Activated T-helper 1 cell treated with anti-CD3 and anti-CD28 coated beads, Interleukin-12 subunit alpha, Interleukin-12 subunit beta, Interleukin-2, Interleukin-4 antibody, amounts not matched to agents 30 ng/mL and 10 ng/mL and 1 ng/mL, durations not matched to agents 14 hours and 24 hours and 36 hours (primary cell): Measurements from ENCODE around the gene IGF1R. TPM values are rescaled to one million over a fixed set of nuclear protein-coding genes. Genes with fewer than 3 reads are reported as not detected.

Source experiments
- DNase-seq: peaks from one replicate; pipeline ENCODE4 v3.0.0; 2021; ENCODE audit warnings: low spot score
- H3K27ac Mint-ChIP-seq: one replicate; pipeline ENCODE4 v1.8.0; 2021; ENCODE audit warnings: mild to moderate bottlenecking, mixed read lengths
- H3K27me3 Mint-ChIP-seq: one replicate; pipeline ENCODE4 v1.8.0; 2022; ENCODE audit warnings: mild to moderate bottlenecking, moderate library complexity, mixed read lengths; ENCODE audit not compliant: insufficient read depth
- H3K36me3 Mint-ChIP-seq: one replicate; pipeline ENCODE4 v1.8.0; 2021; ENCODE audit warnings: low read depth, mixed read lengths
- H3K4me1 Mint-ChIP-seq: one replicate; pipeline ENCODE4 v1.8.0; 2021; ENCODE audit warnings: low read depth, mixed read lengths
- H3K4me3 Mint-ChIP-seq: one replicate; pipeline ENCODE4 v1.8.0; 2021; ENCODE audit warnings: mild to moderate bottlenecking, moderate library complexity, mixed read lengths
- H3K9me3 Mint-ChIP-seq: one replicate; pipeline ENCODE4 v1.8.0; 2021; ENCODE audit warnings: mixed read lengths
- intact Hi-C: fragments of 100-400 bp; cut with micrococcal nuclease; formaldehyde crosslinking; loops from one replicate; pipeline ENCODE4 v1.15.1; 2024
- total RNA-seq: library from RNA; stranded (reverse); gene quantifications from 2 replicates; pipeline ENCODE4 v1.2.3, GENCODE V29; 2022

IGF1R gene
- total RNA-seq, 1 donor from 2014 or later: 38.7 TPM

DNA sequence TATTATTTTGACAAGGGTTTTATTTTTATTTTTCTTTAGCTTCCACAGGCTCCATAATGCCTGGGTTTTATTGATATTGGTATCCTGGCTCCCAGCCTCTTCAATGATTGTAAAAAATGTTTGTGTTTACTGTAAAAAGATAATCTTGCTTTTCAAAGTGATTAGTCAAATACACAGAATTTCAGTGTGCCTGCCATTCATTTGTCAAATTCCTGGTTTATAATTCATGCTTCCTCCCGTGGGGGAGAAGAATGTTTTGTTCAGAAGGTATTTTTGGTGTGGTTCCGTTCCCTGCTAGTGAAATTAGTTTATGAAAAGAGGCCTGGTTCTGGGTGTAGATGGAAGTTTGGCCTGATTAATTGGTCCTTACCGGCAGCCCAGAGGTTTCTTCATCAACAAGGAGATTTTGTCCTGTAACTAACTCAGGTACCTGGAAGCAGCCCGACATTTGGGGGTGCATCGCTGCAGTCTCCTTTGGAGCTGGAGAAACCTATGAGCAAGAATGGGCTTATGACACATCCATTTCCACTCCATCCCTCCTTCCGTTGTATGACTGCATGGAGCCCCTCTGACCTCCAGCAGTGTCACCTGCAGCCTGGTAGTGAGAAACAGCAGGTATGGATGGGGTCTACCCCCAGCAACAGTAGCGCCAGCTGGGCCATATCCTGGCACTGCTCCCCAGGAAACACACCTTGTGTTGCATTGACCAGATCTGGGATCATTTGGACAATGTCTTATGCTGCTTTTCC lies 257.8 kb downstream of the IGF1R start:
- Mint-ChIP-seq H3K27me3 (no peaks in the 10 kb centered on the region), H3K9me3 (no peaks in the 10 kb centered on the region), H3K27ac (no peak overlapping the region), H3K36me3 (peaks cover 6% of the 10 kb centered on the region), H3K4me1 (peaks cover 16% of the 10 kb centered on the region), H3K4me3 (no peak overlapping the region)
- DNase-seq: no peak
- intact Hi-C loops: no loop called here

DNA sequence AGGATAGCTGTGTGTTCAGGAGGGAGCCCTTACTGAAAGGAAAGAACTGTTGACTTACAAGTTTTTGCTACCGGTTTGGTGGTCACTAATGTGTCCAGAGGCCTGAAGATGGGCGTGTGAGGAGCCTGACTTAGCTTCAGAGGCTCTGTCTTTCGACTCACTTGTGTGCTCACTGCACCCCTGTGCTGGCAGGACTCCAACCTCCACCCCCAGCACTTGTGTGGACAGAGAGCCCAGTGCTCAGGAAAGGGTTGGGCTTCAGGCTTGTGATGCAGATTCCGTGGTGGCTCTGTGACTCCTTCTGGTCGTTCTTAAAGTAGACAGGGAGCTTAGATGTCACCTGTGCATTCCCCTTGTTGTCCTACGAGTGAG lies 258.4 kb downstream of the IGF1R start:
- no peak for DNase-seq
- intact Hi-C loops: no loop called here

DNA sequence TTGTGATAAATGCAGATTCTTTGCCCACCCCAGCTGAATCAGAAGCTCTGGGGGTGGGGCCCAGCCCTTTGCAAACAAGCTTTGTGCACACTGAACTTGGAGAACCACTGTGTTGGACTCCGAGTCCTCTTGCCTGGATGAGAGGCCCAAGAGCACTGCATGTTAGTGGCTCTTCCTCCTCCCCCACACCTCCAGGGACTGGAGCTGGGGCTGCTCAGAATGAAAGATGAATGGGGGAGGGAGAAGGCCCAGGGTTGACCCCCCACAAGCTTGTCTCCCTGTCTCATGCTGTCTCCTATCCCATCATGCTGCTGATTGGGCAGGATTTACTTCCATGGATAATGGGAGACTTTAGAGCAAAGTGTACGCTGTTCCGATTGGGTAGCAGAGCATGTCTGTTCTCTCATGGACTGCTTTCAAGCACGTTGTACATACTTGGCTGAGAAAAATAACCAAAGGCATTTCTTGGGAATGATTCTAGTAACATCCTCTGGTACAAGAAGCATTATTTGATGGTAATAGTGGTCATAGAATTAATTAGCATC lies 259.7 kb downstream of the IGF1R start:
- H3K4me1 Mint-ChIP-seq: peaks cover 16% of the 10 kb centered on the region
- intact Hi-C loops: no loop called here
- H3K9me3 Mint-ChIP-seq: no peaks in the 10 kb centered on the region
- no peak for DNase-seq
- no peaks in the 10 kb centered on the region for H3K27me3 Mint-ChIP-seq
- H3K4me3 Mint-ChIP-seq: no peak overlapping the region
- H3K27ac Mint-ChIP-seq: no peak overlapping the region
- peaks cover 13% of the 10 kb centered on the region for H3K36me3 Mint-ChIP-seq

More for the DNA sequence above, 258.4 kb downstream of the IGF1R start:
- Mint-ChIP-seq H3K27me3 (no peaks in the 10 kb centered on the region), H3K4me1 (peaks cover 12% of the 10 kb centered on the region), H3K9me3 (no peaks in the 10 kb centered on the region), H3K36me3 (peaks cover 4% of the 10 kb centered on the region), H3K4me3 (no peak overlapping the region), H3K27ac (no peak overlapping the region)

DNA sequence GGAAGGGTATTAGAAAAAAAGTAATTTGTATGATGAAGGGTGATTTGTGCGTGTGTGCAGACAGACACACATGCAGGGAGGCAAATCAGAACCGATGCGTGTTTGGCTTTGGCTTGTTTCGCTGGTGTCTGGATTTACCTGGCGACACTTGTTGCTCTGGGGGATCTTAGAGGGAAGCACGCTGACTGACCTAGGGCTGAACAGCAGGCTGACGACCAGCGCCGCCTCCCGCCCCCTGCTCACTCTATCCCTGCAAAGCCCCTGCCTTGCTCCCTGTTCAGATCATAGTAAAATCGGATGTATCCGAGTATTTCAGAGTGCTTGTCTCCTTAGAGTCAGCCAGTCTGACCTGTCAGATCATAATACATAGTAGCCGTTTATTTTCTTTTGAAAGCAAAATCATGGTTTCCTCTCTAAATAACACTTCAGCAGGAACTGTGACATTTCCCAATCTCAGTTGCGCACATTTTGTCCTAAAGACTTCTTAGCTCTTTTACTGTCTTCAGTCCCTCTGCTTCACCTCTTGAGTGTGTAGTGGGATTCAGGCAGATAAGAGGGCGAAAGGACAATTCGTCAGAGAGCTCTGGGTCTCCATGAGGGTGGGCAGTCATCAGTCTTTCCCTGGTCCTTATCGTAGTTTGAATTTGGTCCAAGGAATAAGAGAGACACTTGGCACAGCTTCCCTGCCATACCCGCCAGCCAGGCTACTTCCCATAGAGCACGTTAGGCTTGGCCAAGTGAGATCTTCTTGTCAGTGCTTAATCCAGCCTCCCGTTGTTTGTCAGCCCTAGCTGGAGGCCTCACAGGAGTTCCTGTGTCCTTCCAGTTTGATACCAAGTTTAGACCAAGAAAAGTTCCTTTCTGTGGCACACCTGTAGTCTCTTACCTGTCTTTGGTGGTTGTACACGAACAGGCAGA lies 261.9 kb downstream of the IGF1R start:
- no peak overlapping the region for H3K4me3 Mint-ChIP-seq
- H3K27me3 Mint-ChIP-seq: no peaks in the 10 kb centered on the region
- peaks cover 19% of the 10 kb centered on the region for H3K36me3 Mint-ChIP-seq
- no peaks in the 10 kb centered on the region for H3K9me3 Mint-ChIP-seq
- intact Hi-C loops: loop anchor here (5.0 kb wide), 1 partner anchor 43 kb away; no protein-coding TSS in a partner anchor
- H3K27ac Mint-ChIP-seq: no peak overlapping the region
- peaks cover 31% of the 10 kb centered on the region for H3K4me1 Mint-ChIP-seq
- DNase-seq: no peak

DNA sequence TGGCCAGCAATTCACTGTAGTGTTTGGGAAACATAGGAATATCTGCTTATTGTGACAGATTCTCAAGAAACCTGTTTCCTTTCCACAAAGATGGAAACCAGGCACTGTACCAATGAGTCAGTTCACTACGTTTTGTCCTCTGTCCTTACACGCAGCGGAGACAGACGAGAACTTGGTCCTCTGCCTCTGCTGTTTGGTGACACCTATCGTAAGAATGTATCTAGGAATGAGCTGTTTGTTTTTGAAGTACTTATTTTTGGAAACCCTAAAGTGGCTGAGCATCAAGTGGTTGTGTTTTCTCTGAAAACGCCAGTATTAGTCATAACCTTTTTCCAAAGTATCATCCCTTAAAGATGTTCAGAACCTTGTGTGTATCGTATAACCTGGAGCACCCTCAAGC lies 266.3 kb downstream of the IGF1R start:
- H3K4me3 Mint-ChIP-seq: peak overlapping the region; percentile 25
- DNase-seq: no peak
- H3K4me1 Mint-ChIP-seq: peaks cover 47% of the 10 kb centered on the region
- H3K27me3 Mint-ChIP-seq: no peaks in the 10 kb centered on the region
- peak overlapping the region; percentile 16 for H3K27ac Mint-ChIP-seq
- intact Hi-C loops: loop anchor here (1.0 to 5.0 kb wide), 4 partner anchors 23 to 100 kb away; no protein-coding TSS in a partner anchor
- H3K9me3 Mint-ChIP-seq: no peaks in the 10 kb centered on the region
- peaks cover 34% of the 10 kb centered on the region for H3K36me3 Mint-ChIP-seq

DNA sequence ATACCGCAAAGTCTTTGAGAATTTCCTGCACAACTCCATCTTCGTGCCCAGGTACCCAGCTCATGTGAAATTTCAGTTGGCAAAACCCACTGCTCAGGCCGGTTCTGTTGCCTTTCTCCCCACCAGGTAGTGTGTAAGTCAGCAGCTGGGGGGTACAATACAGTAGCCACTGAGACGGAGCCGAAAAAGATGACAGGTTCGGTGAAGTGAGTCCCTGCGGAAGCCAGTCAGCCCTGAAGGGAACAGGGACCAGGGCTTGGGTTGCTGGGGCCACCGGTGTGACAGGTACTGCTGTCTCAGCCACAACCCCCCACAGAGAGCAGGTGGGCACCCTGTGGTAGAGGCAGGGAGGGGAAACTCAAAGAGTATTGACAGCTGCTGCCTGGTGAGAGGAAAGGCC lies 268.5 kb downstream of the IGF1R start:
- Mint-ChIP-seq H3K27me3 (no peaks in the 10 kb centered on the region), H3K9me3 (no peaks in the 10 kb centered on the region), H3K36me3 (peaks cover 40% of the 10 kb centered on the region), H3K4me1 (peaks cover 60% of the 10 kb centered on the region), H3K4me3 (no peak overlapping the region), H3K27ac (no peak overlapping the region)
- intact Hi-C loops: no loop called here
- no peak for DNase-seq

DNA sequence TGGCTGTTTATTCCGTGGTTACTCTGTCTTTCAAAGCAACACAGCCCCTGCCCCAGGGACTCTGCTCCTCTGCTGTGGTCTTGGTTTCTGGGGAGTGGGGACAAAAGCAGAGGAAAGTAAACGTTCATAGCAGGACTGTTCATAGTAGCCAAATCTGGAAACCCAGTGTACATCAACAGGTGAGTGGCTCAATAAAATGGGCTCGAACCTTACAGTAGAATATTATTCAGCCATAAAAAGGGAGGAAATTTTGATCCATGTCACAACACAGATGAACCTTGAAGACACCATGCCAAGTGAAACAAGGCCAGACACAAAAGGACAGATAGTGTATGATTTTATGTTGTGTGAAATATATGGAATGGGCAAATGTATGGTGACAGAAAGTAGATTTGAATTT lies 269.1 kb downstream of the IGF1R start:
- no peaks in the 10 kb centered on the region for H3K27me3 Mint-ChIP-seq
- no peak for DNase-seq
- H3K27ac Mint-ChIP-seq: no peak overlapping the region
- H3K4me3 Mint-ChIP-seq: no peak overlapping the region
- peaks cover 55% of the 10 kb centered on the region for H3K4me1 Mint-ChIP-seq
- no peaks in the 10 kb centered on the region for H3K9me3 Mint-ChIP-seq
- peaks cover 40% of the 10 kb centered on the region for H3K36me3 Mint-ChIP-seq
- intact Hi-C loops: no loop called here

DNA sequence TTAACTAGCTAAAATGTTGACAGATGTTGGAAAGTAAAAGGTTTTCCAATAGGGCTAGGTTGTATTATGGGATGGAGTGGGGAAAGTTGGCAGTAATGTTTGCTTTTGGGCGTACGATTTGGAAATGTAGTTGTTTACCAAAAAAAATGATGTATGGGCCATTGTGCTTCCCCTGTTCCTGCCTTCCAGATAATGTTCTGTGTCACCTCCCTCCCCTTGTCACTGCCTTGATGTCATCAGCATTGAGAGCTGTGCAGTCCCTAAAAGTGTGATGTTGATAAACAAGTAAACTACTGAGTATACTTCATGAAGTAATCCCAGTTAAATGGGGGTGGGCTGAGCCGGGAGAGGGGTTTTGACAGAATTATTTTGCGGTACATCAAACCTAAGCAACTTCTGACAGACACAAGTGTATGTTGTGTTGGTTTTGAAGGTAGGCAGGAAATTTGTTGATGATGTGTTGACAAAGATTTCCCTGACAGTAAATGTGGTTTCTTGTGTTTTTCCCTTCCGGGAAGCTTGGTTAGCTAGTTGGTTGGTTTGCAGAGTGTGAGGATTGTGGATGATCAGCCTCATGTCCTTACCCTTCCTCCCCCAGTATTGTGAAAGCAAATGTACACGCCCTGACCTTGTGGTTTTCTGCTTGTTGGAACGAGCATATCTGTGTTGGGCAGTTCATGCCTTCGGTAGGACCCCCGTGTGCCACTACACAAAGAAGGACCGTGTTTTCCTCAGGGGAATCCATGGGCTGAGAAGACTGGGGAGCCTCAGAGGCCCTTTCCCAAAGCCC lies 271.9 kb downstream of the IGF1R start:
- peak overlapping the region; percentile 38 for H3K4me3 Mint-ChIP-seq
- intact Hi-C loops: no loop called here
- H3K27me3 Mint-ChIP-seq: no peaks in the 10 kb centered on the region
- peak; percentile 13 for DNase-seq
- no peaks in the 10 kb centered on the region for H3K9me3 Mint-ChIP-seq
- peaks cover 31% of the 10 kb centered on the region for H3K4me1 Mint-ChIP-seq
- peak overlapping the region; percentile 71 for H3K27ac Mint-ChIP-seq
- peaks cover 35% of the 10 kb centered on the region for H3K36me3 Mint-ChIP-seq

DNA sequence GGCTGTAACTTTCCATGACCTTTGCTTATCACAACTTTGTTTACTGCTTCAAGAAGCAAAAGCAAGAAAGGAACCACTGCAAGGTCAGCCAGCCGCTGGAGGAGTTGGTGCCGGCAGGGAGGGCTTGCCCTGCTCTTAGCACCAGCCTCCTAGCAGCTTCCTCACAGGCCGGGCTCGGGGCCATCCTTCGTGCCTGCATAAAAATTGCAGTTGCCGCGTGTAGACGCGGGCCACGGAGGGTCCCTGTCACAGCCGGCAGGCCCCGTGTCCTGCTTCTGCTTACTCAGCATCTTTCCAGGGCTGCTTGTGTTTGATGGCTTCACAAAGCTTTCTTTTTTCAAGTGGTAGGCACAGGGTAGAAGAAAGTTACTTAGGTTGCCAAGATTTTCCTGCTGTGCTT lies 274.8 kb downstream of the IGF1R start:
- Mint-ChIP-seq H3K9me3 (no peaks in the 10 kb centered on the region), H3K27me3 (no peaks in the 10 kb centered on the region), H3K4me3 (no peak overlapping the region), H3K27ac (no peak overlapping the region), H3K4me1 (peaks cover 23% of the 10 kb centered on the region), H3K36me3 (peaks cover 27% of the 10 kb centered on the region)
- intact Hi-C loops: no loop called here
- no peak for DNase-seq

DNA sequence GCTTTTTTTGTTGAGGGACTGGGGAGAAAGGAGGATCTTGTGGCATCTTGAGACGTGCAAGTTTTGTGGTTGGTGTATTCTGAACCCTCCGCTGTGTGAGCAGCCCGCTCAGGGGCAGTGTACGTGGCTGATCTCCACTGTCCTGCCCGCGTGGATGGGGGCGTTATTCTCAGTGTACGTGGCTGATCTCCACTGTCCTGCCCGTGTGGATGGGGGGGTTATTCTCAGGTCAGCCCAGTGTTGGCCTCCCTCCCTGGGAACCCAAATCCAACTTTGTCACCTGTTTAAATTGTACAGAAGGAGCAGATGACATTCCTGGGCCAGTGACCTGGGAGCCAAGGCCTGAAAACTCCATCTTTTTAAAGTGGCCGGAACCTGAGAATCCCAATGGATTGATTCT lies 275.2 kb downstream of the IGF1R start:
- intact Hi-C loops: no loop called here
- H3K27me3 Mint-ChIP-seq: no peaks in the 10 kb centered on the region
- DNase-seq: no peak
- H3K4me1 Mint-ChIP-seq: peaks cover 23% of the 10 kb centered on the region
- no peaks in the 10 kb centered on the region for H3K9me3 Mint-ChIP-seq
- H3K36me3 Mint-ChIP-seq: peaks cover 26% of the 10 kb centered on the region
- no peak overlapping the region for H3K4me3 Mint-ChIP-seq
- H3K27ac Mint-ChIP-seq: no peak overlapping the region

DNA sequence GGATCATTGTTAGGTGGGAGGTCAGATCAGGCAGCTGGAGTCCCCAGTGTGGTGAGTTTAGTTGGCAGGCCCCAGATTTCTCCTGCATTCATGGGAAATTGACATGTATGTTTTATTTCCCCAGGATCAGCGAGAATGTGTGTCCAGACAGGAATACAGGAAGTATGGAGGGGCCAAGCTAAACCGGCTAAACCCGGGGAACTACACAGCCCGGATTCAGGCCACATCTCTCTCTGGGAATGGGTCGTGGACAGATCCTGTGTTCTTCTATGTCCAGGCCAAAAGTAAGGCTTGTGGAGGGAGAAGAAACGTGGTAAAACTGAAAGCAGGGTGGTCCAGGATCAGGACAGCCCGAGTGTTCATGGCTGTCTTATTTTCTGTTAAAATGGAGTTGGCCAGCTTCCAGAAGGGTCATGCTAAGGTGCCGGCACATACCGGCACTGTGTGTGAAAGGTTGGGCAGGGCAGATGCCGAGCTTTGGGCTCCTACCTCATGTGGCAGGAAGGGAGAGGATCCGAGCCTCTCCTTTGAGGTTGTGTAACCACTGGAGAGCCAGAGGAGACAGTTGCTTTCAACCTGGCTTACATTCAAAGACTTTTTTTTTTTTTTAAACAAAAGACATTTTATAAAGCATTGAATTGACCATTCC lies 276.2 kb downstream of the IGF1R start:
- Mint-ChIP-seq H3K27me3 (no peaks in the 10 kb centered on the region), H3K9me3 (no peaks in the 10 kb centered on the region), H3K4me1 (peaks cover 17% of the 10 kb centered on the region), H3K36me3 (peaks cover 22% of the 10 kb centered on the region), H3K4me3 (no peak overlapping the region), H3K27ac (no peak overlapping the region)
- no peak for DNase-seq
- intact Hi-C loops: no loop called here

DNA sequence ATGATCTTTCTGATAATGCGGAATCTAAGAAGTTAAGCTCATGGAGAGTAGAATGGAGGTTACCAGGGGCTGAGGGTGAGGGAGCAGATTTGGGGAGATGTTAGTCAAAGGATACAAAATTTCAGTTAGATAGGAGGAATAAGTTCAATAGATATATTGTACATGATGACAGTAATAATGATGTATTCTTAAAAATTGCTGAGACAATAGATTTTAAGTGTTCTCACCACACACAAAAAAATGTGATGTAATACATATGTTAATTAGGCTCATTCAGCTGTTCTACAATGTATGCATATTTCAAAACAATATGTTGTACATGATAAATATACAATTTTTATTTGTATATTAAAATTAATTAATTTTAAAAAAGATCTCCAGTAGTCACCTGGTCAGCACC lies 277.9 kb downstream of the IGF1R start:
- no peak for DNase-seq
- peaks cover 19% of the 10 kb centered on the region for H3K36me3 Mint-ChIP-seq
- no peaks in the 10 kb centered on the region for H3K27me3 Mint-ChIP-seq
- H3K4me1 Mint-ChIP-seq: peaks cover under 1% of the 10 kb centered on the region
- no peaks in the 10 kb centered on the region for H3K9me3 Mint-ChIP-seq
- no peak overlapping the region for H3K27ac Mint-ChIP-seq
- intact Hi-C loops: no loop called here
- no peak overlapping the region for H3K4me3 Mint-ChIP-seq
